GM19467 (cell line): ENCODE data around the gene PTPRE.
A peak's percentile ranks its signal among the peaks of the same experiment; 100 is the strongest.

Source experiments
- ATAC-seq: cut with Tn5 transposase; IDR thresholded peaks from one replicate; pipeline ENCODE4 v1.9.1; 2021; ENCODE audit warnings: mild to moderate bottlenecking, moderate library complexity; ENCODE audit not compliant: unreplicated experiment

The PTPRE gene

DNA sequence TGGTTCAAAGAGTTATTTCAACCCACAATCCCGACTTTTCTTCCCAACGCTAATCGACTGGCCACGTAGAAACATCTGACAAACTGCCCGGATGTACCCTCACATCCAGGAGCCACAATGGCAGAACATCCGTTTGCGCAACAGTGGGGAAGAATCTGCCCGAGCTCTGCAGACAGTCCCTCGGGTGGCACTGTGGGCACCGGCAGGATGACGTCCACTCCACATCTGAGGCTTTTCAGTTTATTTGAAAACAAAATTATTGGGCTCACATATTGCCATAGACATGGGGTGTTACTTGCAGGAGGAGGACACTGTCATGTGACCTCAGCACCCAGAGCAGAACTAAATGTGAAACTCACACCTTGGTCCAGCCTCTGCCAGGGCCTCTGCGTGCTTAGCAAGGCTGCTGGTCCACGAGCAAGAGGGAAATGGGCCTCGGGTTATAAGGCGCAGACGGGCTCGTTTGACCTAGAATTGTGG is 135.3 kb downstream of the PTPRE start:
- ATAC-seq, result no peak

DNA sequence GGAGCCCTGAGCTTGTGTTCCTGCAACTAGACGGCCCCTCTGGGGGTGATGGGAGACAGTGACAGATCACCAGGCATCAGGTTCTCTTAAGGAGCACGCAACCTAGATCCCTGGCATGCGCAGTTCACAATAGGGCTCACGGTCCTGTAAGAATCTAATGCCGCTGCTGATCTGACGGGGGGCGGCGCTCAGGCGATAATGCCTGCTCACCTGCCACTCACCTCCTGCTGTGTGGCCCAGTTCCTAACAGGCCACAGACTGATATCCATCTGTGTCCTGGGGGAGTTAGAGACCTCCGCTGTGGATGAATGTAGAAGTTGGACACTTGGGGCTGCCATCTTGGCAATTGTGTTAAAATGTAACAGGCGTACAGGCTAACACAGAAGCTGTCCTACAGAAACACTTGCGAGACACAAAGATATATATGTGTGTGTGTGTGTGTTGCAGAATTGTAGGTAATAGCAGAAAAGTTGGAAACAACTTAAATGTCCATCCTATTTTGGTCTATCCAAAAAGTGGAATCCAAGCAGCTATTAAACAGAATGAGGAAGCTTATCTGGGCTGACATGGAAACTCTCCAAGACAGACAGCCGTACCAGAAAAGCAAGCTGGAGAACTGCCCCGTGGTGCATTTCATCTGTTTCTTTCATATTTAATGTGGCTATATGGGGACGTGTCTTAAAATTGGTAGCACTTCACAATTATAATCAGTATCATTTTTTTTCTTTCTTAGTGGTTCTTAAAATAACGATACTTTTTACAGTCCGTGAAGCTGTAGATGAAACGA is 136.5 kb downstream of the PTPRE start:
- ATAC-seq, result no peak

DNA sequence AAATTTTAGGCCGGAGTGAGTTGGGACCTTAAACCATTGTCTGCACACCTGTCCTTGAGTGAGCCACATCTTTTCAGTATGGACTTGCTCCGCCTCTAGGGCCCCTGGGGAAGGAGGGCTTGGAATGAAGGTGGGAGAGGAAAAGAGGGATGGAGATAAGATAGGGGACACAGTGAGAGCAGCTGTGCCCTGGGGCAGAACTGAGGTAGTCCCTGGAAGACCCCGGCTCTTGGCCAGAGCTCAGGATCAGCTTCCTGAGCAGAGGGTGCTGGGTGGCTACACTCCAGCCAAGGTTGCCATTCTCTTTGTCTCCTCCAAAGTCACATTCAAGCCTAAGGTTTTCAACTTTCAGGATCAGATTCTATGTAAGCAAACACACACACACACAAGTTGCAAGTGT is 137.3 kb downstream of the PTPRE start:
- ATAC-seq, result no peak

DNA sequence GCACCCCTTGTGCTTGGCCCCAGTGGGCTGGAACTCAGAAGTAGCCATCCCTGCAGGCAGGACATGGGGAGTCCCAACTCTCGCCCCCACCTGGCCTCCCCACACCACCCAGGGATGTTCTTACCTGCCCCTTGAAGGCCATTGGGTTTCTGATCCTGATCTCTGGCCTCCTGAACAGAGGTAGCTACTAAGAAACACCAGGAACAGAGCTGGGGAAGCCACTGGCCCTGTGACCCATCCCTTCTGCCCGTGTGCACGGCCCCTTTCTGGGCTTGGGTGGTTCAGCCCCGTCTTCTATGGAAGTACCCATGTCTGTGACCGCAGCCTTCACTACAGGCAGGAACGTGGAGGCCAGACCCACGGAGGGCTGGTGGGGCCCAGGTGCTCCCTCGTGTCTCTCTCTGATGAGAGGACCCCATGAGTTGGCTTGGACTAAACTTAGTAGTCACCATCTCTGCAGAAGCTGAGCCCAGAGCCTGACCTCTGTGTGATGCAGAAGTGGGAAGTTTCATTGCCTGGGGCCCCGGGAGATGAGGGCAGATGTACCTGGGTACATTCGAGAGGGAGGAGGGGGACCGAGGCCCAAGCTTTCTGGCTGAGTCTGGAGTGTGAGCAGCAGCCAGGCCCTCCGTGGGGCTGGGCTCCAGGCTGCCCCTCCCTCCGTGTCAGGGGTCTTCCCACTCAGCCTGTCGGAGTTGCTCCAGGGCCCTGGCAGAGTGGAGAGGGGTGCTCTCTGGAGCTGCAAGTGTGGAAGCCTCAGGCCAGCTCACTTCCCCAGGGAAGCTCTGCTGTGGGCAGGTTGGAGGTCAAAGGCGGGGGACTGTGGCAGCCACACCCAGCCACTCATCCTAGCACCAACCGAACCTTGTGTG is 138.3 kb downstream of the PTPRE start:
- ATAC-seq, result no peak

- no peak for ATAC-seq
These were observed 138.9 kb downstream of the PTPRE start for GRCh38 chr10:128045833-128046120.

DNA sequence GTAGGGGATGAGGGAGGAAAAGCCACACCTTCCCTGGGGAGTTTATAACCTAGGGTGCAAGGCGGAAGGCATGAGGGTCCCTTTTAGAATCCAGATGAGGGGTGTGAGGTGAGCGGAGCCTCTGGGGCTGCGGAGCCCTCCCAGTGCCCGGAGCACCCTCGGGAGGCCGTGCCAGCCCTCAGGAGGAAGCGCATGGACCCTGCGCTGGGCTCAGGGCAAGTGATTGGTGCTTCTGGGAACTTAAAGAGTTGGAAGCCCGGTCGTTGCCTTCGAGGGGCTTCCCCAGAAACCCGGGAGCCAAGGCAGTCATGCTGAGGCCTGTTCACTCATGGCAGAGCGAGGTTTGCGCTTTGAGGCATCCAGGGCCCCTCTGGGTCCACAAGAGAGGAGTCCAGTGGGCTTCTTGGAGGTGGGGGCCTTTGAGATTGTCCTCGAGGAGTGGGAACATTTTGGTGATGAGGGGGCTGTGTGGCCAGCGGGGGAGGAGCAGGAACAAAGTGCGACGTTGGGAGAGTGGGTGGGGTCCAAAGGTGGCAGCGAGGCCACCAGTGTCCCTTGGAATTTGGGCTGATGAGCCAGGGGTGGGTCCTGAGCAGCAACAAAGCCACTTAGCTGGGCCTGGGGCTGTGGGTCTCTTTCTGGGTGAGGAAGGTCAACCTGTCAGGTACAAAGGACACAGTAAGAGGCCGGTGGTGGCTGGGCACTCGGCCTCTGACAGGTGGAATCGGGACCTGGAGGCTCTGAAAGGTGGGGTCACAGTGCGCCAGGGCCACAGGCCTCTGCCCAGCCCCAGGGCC is 139.5 kb downstream of the PTPRE start:
- no peak for ATAC-seq

- no peak for ATAC-seq
These were observed 140.0 kb downstream of the PTPRE start for GRCh38 chr10:128046953-128047290.

- peak; percentile 97 for ATAC-seq
These were observed 140.4 kb downstream of the PTPRE start for GRCh38 chr10:128047351-128047750.

DNA sequence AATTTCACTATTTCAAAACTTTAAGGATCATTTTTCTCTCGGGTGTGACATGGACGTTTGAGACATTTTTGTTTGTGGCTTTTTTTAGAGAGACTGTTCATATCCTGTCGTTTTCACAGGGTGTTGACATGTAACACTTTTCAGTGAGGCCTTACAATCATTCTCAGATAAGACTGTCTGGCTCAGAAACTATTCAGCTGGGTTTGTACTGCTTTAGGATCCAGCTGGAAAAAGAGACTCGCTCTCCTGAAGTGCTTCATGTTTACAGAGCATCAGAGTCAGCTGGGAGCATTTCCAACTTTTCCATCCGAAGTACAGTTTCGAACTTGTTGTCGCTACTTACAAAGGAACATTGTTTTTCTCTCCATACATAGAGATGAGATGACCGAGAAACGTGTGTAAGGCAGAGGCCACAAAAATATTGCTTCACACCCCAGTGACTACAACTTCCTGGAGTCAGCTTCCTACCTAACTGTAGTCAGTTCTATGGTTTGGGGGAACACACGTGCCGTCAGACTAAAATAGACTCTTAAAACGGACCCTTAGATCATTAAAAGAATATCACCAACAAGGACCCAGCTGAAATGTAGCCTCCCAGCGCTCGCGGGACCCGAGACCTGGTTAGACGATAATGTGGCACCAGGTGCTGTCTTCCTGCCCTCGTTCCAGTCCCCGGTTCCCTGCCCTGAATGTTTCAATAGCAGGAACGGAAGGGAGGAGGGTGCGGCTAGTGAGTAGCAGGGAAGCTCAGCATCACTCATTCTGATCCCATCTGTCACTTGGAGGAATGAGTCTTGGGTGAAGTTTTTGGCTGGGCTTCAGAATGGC is 141.3 kb downstream of the PTPRE start:
- peak; percentile 35 for ATAC-seq

DNA sequence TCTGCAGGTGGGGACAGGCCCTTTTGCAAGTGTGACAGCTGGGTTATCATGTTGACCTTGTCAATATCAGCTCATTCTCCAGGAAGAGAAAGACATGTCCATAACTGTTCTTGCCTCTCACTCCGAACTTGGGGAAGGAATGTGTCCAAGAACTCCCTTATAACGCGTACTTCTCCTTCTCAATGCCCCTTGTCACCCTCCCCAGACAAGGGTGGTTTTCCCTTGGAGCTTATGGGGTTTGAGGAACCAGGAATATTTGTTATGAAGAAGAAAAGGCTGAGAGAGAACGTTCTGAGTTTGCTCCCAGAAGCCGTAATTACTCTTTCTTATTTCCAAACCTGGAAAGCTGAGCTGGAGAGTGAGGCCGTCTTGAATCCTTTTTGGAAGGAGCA is 141.9 kb downstream of the PTPRE start:
- ATAC-seq, result no peak

- ATAC-seq, result no peak
These were observed 142.6 kb downstream of the PTPRE start for GRCh38 chr10:128049226-128050120.

DNA sequence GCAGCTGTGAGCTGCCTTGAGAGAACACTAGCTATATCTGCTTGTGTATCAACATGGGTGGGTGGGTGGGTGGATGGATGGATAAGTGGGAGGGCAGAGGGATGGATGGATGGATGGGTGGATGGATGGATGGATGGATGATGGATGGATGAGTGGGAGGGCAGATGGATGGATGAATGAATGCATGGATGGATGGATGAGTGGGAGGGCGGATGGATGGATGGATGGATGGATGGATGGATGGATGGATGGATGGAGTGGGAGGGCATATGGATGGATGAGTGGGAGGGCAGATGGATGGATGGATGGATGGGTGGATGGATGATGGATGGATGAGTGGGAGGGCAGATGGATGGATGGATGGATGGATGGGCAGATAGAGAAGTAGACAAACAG is 143.2 kb downstream of the PTPRE start:
- no peak for ATAC-seq

GRCh38 chr10:128050936-128051335 is 144.0 kb downstream of the PTPRE start:
- no peak for ATAC-seq

DNA sequence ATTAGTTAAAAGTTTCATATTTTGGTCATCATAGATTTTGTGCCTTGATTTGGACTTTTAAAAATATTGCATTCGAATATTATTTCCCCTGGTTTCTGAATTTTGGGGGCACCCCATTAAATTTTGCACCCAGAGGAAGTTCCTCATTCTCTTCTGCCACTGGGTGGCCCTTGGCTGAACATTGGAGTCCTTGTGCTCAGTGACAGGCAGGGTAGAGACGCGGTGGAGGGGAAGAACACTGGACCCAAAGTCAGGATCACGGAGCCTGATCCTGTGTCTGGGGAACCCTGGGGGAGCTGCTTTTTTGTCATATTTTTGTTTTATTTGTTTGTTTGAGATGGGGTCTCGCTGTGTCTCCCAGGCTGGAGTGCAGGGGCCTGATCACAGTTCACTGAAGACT is 144.6 kb downstream of the PTPRE start:
- ATAC-seq, result no peak

DNA sequence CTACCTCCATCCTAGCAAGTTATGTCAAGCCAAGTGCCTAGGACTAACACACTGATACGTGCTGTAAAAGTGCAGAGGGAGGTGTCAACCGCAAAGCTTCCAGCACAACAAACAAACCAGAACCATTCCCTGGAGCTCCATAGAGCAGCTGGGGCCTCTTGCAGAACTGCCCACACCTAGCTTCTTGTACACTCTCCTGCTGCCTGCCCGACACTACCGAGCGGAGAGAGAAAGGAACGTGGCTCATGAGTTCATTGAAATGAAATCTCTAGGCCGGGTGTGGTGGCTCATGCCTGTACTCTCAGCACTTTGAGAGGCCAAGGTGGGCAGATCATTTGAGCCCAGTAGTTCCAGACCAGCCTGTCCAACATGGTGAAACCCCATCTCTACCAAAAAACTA is 145.8 kb downstream of the PTPRE start:
- no peak for ATAC-seq

- no peak for ATAC-seq
These were observed 146.5 kb downstream of the PTPRE start for GRCh38 chr10:128053356-128053755.

DNA sequence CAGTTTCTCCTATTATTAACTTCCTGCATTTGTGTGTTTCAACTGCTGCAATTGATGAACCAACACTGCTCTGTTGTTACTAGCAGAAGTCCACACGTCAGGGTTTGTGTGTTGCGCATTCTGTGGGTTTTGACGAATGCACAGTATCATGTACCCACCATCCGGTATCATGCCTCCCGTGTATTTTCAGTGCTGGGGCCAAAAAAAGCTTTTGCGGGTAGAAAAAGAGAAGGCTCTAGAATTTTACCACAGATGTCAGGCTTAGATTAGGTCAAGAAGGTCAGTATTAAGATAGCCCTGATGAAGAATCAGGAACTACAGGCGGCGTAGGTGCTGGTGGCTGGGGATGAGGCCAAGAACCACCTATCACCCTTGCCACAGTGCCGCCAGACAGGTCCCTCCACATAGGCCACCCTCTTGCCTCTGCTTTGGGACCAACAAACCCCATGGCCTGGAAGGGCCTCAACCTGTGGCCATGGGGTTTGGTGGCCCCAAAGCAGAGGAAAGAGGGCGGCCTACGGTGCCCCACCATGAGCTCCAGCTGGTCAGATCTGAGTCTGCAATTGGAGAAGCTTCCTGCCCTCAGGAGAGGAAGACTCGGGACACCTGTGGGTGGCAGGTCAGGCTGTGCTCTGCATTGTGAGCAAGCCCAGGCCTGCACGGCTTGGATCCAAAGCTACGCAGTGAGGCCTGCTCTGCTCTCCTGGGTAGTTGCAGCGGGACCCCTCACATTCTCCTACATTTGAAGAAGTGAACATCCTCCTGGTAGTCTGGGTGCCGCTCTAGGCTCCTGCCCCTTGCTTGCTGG is 147.5 kb downstream of the PTPRE start:
- ATAC-seq, result no peak

DNA sequence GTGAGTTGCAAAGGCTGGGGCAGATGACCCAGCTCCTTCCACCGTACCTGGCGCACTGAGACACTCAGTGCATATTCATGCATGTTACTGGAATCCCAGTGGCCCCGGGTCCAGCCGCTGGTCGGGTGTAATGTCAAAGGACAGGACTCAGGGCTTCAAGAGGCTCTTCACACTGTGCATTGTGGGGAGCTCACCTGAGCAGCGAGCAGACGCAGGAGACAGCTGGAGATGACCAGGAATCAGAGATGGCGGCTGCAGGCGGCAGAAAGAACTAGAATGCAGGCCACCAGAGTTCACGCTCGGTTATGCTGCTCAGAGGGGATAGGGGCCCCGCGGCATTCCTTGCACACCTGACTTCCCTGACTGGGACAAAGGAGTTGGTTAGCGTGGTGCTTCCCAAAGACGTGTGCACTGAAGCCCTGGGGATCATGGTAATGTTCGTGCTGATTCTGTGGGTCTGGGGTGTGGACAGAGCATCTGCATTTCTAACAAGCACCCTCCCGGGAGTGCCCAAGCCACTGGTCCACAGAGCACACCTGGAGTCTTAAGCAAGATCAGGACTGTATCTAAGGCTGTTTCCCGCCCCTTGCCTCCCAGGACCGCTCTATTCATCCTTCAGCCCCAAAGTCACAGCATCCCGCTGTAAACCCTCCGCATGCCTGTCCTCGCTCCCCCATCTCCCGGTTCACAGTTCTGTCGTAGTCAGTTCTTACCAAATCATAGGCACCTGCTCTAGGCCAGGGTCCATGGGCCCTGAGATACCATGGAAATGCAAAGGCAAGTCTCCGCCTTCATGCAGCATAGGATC is 148.4 kb downstream of the PTPRE start:
- ATAC-seq, result no peak
